Panc1 (cell line): ENCODE measurements around the gene SARS1. TPM values are rescaled to one million over a fixed set of nuclear protein-coding genes. Genes with fewer than 3 reads are reported as not detected.

Experiments used
- ATAC-seq: fragments of 200-7000 bp; cut with Tn5 transposase; 2 replicates; pipeline ENCODE4 v1.9.1; 2020; ENCODE audit warnings: mild to moderate bottlenecking, moderate library complexity
- BruUV-seq: library from RNA; stranded (reverse); fragments of 400-500 nt; replicated peaks from 2 replicates; lab custom pipeline; 2021; lab: Mats Ljungman, UMichigan
- CTCF ChIA-PET: fragments of 300-600 bp; sonication (Branson Sonifier 250); formaldehyde crosslinking; loops from one replicate; lab custom pipeline; 2022; ENCODE audit warnings: antibody characterized with exemption; lab: Charles Lee
- POLR2A ChIA-PET: fragments of 300-600 bp; sonication (Branson Sonifier 250); formaldehyde crosslinking; loops from one replicate; lab custom pipeline; 2022; ENCODE audit warnings: antibody characterized with exemption; lab: Charles Lee
- DNase-seq: peaks from one replicate; pipeline ENCODE4 v3.0.0-alpha.2; 2010; ENCODE audit warnings: low read depth, low spot score
- H3K27ac ChIP-seq: 2 replicates; pipeline ENCODE4 v1.5.1; 2011; ENCODE audit warnings: mild to moderate bottlenecking, low read length, inconsistent platforms
- H3K27me3 ChIP-seq: fragments of 200-500 bp; sonication (Bioruptor generic); 2 replicates; pipeline ENCODE4 v1.6.0; 2014; ENCODE audit warnings: low read length, inconsistent platforms; ENCODE audit not compliant: control insufficient read depth, insufficient read depth
- H3K36me3 ChIP-seq: fragments of 200-500 bp; sonication (Bioruptor generic); 2 replicates; pipeline ENCODE4 v1.5.1; 2014; ENCODE audit warnings: inconsistent platforms, mild to moderate bottlenecking, low read length, moderate library complexity; ENCODE audit not compliant: control insufficient read depth, insufficient read depth
- H3K4me1 ChIP-seq: 2 replicates; pipeline ENCODE4 v1.5.1; 2011; ENCODE audit warnings: inconsistent platforms, mild to moderate bottlenecking, low read length, moderate library complexity; ENCODE audit not compliant: control insufficient read depth, insufficient read depth
- H3K4me3 ChIP-seq, 2 experiments: 2 replicates each; pipeline ENCODE4 v1.5.1; 2011 to 2012; ENCODE audit warnings: low read depth in 2 of 2, low read length in 2 of 2, mild to moderate bottlenecking in 2 of 2, inconsistent platforms in 1 of 2, moderate library complexity in 1 of 2
- H3K9me3 ChIP-seq: fragments of 200-500 bp; sonication (Bioruptor generic); 2 replicates; pipeline ENCODE4 v1.5.1; 2014; ENCODE audit warnings: low read depth, mild to moderate bottlenecking, inconsistent platforms, low read length, moderate library complexity; ENCODE audit not compliant: control insufficient read depth, insufficient read depth
- POLR2AphosphoS5 ChIP-seq: IDR thresholded peaks from 2 replicates; pipeline ENCODE4 v1.6.1; 2012; ENCODE audit warnings: mild to moderate bottlenecking, low read depth, low read length, moderate library complexity
- SIN3A ChIP-seq: IDR thresholded peaks from 2 replicates; pipeline ENCODE4 v1.6.1; 2012; ENCODE audit warnings: low read depth, mild to moderate bottlenecking, low read length, moderate library complexity, borderline replicate concordance; ENCODE audit not compliant: insufficient read depth
- TCF7L2 ChIP-seq: IDR thresholded peaks from 2 replicates; pipeline ENCODE4 v1.6.1; 2011; ENCODE audit warnings: mild to moderate bottlenecking, low read depth, low read length, inconsistent platforms
- in situ Hi-C: cut with HindIII; loops from 2 replicates; pipeline ENCODE4 v1.10.0; 2016; ENCODE audit warnings: low sequenced_read_pairs, low pct_unique_long_range_greater_than_20kb
- intact Hi-C: fragments of 100-400 bp; cut with micrococcal nuclease; formaldehyde crosslinking; loops from one replicate; pipeline ENCODE4 v1.10.0; 2022; ENCODE audit not compliant: unreplicated experiment
- total RNA-seq: library from RNA; stranded (reverse); gene quantifications from one replicate; pipeline ENCODE4 v1.2.1, GENCODE V29; 2021; ENCODE audit not compliant: unreplicated experiment
- TF ChIP-seq, protein P1 (sequence below): fragments of 450-650 bp; IDR thresholded peaks from 2 replicates; pipeline ENCODE4 v1.5.1; 2017; ENCODE audit warnings: mild to moderate bottlenecking
- TF ChIP-seq, protein P2 (sequence below), 2 experiments: IDR thresholded peaks; 2 replicates each; pipeline ENCODE4 v1.6.1; 2011 to 2012; ENCODE audit warnings: low read depth in 2 of 2, control low read depth in 1 of 2, low read length in 1 of 2, mild to moderate bottlenecking in 1 of 2, moderate library complexity in 1 of 2; ENCODE audit not compliant: insufficient read depth in 1 of 2

The SARS1 gene
- total RNA-seq, 1 experiment from 2014 or later, result 115 TPM

DNA sequence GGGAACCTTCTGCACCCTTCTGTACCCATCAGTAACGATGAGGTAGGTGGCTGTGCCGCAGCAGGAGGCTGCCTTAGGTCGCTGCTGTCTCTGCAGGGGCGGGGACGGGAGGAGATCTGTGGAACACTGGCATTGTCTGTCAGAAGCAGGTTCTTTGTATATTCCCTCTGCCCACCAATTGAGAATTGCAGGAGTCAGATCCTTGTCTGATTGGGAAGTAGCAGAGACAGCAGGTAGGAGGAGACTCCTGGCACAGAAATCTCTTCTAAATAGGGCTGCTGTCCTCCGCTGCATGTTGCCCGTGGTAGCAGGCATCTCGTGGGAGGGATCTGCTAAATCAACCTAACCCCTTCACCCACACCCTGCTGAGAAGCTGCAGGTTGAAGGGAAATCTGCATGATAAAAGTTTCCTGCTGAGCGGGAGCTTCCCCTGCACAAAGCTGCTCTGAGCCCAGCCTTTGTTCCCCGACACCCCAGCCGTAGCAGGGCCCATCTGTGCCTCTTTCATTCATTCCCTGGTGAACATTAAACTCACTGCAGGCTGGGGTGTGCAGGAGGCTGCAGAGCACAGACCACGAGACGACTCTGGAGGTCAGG, 15.9 kb downstream of the SARS1 start:
- Histone ChIP-seq H3K4me3 (no peak overlapping the region), H3K9me3 (no peaks in the 10 kb centered on the region), H3K27ac (no peak overlapping the region), H3K4me1 (no peaks in the 10 kb centered on the region), H3K27me3 (no peaks in the 10 kb centered on the region), H3K36me3 (peaks cover 19% of the 10 kb centered on the region)
- CTCF ChIA-PET, result no interaction called here
- intact Hi-C loops, result no loop called here
- POLR2A ChIA-PET, result no interaction called here
- no TSS peak for BruUV-seq
- DNase-seq, result no peak
- no peak for ATAC-seq
- TF ChIP-seq, protein P1, sequence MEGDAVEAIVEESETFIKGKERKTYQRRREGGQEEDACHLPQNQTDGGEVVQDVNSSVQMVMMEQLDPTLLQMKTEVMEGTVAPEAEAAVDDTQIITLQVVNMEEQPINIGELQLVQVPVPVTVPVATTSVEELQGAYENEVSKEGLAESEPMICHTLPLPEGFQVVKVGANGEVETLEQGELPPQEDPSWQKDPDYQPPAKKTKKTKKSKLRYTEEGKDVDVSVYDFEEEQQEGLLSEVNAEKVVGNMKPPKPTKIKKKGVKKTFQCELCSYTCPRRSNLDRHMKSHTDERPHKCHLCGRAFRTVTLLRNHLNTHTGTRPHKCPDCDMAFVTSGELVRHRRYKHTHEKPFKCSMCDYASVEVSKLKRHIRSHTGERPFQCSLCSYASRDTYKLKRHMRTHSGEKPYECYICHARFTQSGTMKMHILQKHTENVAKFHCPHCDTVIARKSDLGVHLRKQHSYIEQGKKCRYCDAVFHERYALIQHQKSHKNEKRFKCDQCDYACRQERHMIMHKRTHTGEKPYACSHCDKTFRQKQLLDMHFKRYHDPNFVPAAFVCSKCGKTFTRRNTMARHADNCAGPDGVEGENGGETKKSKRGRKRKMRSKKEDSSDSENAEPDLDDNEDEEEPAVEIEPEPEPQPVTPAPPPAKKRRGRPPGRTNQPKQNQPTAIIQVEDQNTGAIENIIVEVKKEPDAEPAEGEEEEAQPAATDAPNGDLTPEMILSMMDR, result no peak
- TF ChIP-seq TCF7L2 (no peak), POLR2AphosphoS5 (no peak), SIN3A (no peak)
- TF ChIP-seq, protein P2, sequence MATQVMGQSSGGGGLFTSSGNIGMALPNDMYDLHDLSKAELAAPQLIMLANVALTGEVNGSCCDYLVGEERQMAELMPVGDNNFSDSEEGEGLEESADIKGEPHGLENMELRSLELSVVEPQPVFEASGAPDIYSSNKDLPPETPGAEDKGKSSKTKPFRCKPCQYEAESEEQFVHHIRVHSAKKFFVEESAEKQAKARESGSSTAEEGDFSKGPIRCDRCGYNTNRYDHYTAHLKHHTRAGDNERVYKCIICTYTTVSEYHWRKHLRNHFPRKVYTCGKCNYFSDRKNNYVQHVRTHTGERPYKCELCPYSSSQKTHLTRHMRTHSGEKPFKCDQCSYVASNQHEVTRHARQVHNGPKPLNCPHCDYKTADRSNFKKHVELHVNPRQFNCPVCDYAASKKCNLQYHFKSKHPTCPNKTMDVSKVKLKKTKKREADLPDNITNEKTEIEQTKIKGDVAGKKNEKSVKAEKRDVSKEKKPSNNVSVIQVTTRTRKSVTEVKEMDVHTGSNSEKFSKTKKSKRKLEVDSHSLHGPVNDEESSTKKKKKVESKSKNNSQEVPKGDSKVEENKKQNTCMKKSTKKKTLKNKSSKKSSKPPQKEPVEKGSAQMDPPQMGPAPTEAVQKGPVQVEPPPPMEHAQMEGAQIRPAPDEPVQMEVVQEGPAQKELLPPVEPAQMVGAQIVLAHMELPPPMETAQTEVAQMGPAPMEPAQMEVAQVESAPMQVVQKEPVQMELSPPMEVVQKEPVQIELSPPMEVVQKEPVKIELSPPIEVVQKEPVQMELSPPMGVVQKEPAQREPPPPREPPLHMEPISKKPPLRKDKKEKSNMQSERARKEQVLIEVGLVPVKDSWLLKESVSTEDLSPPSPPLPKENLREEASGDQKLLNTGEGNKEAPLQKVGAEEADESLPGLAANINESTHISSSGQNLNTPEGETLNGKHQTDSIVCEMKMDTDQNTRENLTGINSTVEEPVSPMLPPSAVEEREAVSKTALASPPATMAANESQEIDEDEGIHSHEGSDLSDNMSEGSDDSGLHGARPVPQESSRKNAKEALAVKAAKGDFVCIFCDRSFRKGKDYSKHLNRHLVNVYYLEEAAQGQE (IDR thresholded peaks at IDR 0.05; ENCODE audit: insufficient read depth in 1 of 2, low read depth in 2 of 2, low read length in 1 of 2), result no peak
- in situ Hi-C loops, result no loop called here

DNA sequence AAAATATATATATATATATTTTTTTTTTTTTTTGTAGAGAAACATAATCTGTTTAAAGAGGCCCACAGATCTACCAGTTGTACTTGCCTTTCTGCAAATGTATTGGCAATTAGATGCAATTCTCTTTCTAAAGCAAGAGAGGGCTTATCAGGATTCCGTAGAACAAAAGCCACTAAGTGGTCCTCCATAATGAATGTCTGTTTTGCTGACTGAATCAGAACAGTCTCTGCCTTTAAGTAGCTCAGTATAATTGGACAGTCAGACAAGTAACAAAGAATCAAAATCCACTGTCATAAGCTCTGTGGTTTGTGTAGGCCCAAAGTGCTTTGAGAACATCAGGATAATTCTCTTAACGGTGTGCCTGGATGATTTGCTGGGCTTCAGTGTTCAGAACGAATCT, 17.3 kb downstream of the SARS1 start:
- POLR2A ChIA-PET, result no interaction called here
- BruUV-seq, result TSS peak; percentile 36
- no peak for DNase-seq
- Histone ChIP-seq H3K27ac (no peak overlapping the region), H3K9me3 (no peaks in the 10 kb centered on the region), H3K4me3 (no peak overlapping the region), H3K27me3 (no peaks in the 10 kb centered on the region), H3K36me3 (peaks cover 21% of the 10 kb centered on the region), H3K4me1 (no peaks in the 10 kb centered on the region)
- intact Hi-C loops (no loop called here), in situ Hi-C loops (no loop called here)
- no peak for TF ChIP-seq SIN3A
- TF ChIP-seq, protein P2 (IDR thresholded peaks at IDR 0.05; ENCODE audit: insufficient read depth in 1 of 2, low read depth in 2 of 2, low read length in 1 of 2), result no peak
- TF ChIP-seq, protein P1, result no peak
- no peak for TF ChIP-seq POLR2AphosphoS5
- TF ChIP-seq TCF7L2, result no peak
- CTCF ChIA-PET, result no interaction called here
- ATAC-seq, result no peak
